Measurements from ENCODE around the gene SMIM1. TPM values are rescaled to one million over a fixed set of nuclear protein-coding genes. Genes with fewer than 3 reads are reported as not detected.
A peak's percentile ranks its signal among the peaks of the same experiment; 100 is the strongest.

Gene SMIM1
- total RNA-seq, 1 donor from 2014 or later = 2.1 TPM

DNA sequence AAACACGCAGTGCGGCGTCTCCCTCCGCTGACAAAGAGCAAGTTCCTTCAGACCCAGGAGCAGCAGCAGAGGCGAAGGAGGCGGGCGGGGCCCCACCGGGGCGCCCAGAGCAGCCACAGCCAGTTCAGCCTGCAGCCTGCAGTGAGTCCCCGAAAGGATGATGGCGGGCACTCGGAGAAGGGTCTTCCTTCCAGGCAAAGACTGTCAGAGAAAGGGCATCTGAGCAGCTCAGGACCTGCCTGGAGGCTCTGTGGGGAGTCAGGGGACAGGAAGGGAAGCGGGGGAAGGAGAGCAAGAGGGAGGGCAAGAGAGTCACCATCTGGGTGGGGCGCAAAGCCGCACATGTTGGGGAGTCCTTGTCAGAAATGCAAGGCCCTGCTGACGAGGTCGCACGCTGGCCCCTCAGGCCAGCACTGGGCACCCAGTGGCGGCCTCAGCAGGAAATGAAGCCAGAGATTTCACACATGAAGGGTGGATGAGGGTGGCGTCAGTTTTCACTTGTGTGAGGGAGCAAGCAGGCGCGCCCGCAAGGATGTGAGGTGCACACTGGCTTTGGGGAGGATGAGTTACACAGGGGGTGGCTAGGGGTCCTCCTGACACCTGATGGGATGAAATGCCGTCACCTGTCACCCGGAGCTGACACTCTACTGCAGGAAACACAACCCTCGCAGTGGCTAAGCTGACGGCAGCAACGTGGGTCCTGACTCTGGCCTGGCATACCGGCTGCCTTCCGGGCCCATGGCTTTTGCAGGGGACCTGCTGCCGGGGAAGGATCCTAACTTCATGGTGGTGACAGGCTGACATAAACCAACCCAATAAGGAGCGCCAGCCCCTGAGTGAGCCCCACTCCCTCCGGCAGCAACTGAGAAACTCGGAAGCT lies 17.1 kb downstream of the SMIM1 start:
- Mint-ChIP-seq H3K9me3 (ENCODE audit: unreplicated experiment) (no peaks in the 10 kb centered on the region), H3K27ac (ENCODE audit: unreplicated experiment) (no peak overlapping the region), H3K27me3 (ENCODE audit: unreplicated experiment) (peaks cover 9% of the 10 kb centered on the region), H3K4me1 (ENCODE audit: unreplicated experiment) (peaks cover 5% of the 10 kb centered on the region), H3K4me3 (ENCODE audit: unreplicated experiment) (no peak overlapping the region), H3K36me3 (ENCODE audit: low read depth, unreplicated experiment) (peaks cover 19% of the 10 kb centered on the region)
- no peak for DNase-seq (ENCODE audit: low spot score)
- TF ChIP-seq CTCF (IDR thresholded peaks at IDR 0.05; ENCODE audit: unreplicated experiment) = no peak

GRCh38 chr1:3790500-3790923 lies 18.0 kb downstream of the SMIM1 start:
- Mint-ChIP-seq H3K4me1 (ENCODE audit: unreplicated experiment) (peaks cover 11% of the 10 kb centered on the region), H3K27me3 (ENCODE audit: unreplicated experiment) (peaks cover 9% of the 10 kb centered on the region), H3K4me3 (ENCODE audit: unreplicated experiment) (no peak overlapping the region), H3K36me3 (ENCODE audit: low read depth, unreplicated experiment) (peaks cover 14% of the 10 kb centered on the region), H3K9me3 (ENCODE audit: unreplicated experiment) (no peaks in the 10 kb centered on the region), H3K27ac (ENCODE audit: unreplicated experiment) (no peak overlapping the region)
- DNase-seq (ENCODE audit: low spot score) = no peak
- TF ChIP-seq CTCF (IDR thresholded peaks at IDR 0.05; ENCODE audit: unreplicated experiment) = no peak

DNA sequence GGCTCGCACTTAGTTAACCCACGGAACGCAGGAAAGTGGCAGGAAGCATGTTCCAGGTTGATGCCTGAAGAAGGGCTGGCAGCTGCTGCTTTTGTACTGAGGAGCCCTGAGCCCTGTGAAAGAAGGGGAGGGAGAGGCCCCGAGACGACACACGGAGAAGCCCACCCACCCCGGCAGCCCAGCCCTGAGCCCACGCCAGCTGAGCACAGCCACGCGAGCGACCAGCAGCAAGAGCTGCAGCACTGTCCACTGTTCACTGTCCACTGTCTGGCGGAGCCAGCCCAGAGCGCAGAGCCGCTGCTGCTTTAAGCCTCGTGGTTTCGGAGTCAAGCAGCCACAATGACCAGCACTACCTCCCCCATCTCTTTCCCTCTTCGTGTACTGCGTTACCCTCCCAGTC lies 18.4 kb downstream of the SMIM1 start:
- Mint-ChIP-seq H3K4me3 (ENCODE audit: unreplicated experiment) (no peak overlapping the region), H3K9me3 (ENCODE audit: unreplicated experiment) (no peaks in the 10 kb centered on the region), H3K36me3 (ENCODE audit: low read depth, unreplicated experiment) (peaks cover 13% of the 10 kb centered on the region), H3K4me1 (ENCODE audit: unreplicated experiment) (peaks cover 12% of the 10 kb centered on the region), H3K27me3 (ENCODE audit: unreplicated experiment) (peaks cover 9% of the 10 kb centered on the region), H3K27ac (ENCODE audit: unreplicated experiment) (no peak overlapping the region)
- no peak for TF ChIP-seq CTCF (IDR thresholded peaks at IDR 0.05; ENCODE audit: unreplicated experiment)
- no peak for DNase-seq (ENCODE audit: low spot score)

- no peak for TF ChIP-seq CTCF (IDR thresholded peaks at IDR 0.05; ENCODE audit: unreplicated experiment)
- Mint-ChIP-seq H3K36me3 (ENCODE audit: low read depth, unreplicated experiment) (peaks cover 7% of the 10 kb centered on the region), H3K4me1 (ENCODE audit: unreplicated experiment) (peaks cover 17% of the 10 kb centered on the region), H3K9me3 (ENCODE audit: unreplicated experiment) (no peaks in the 10 kb centered on the region), H3K27ac (ENCODE audit: unreplicated experiment) (peak overlapping the region; percentile 18), H3K4me3 (ENCODE audit: unreplicated experiment) (peak overlapping the region; percentile 91), H3K27me3 (ENCODE audit: unreplicated experiment) (peaks cover 14% of the 10 kb centered on the region)
- no peak for DNase-seq (ENCODE audit: low spot score)
Measured at GRCh38 chr1:3795453-3796214, 23.1 kb downstream of the SMIM1 start.

All from endothelial cell (in vitro differentiated cells).